Muscle of leg (tissue), 16 donors: ENCODE results near the gene MPO. TPM values are rescaled to one million over a fixed set of nuclear protein-coding genes. Genes with fewer than 3 reads are reported as not detected.

Experiments
- DNase-seq: peaks from one replicate; pipeline ENCODE4 v3.0.0; 2013
- H3K27ac ChIP-seq: one replicate; pipeline ENCODE4 v1.5.1; 2013; ENCODE audit warnings: mild to moderate bottlenecking, low read length, control low read depth
- H3K27me3 ChIP-seq: one replicate; pipeline ENCODE4 v1.6.1; 2013; ENCODE audit warnings: low read length; ENCODE audit not compliant: control insufficient read depth, insufficient read depth
- H3K36me3 ChIP-seq: one replicate; pipeline ENCODE4 v1.6.1; 2013; ENCODE audit warnings: low read length; ENCODE audit not compliant: control insufficient read depth, insufficient read depth
- H3K4me1 ChIP-seq: one replicate; pipeline ENCODE4 v1.6.1; 2013; ENCODE audit warnings: low read length; ENCODE audit not compliant: control insufficient read depth, insufficient read depth
- H3K4me3 ChIP-seq: one replicate; pipeline ENCODE4 v1.5.1; 2013; ENCODE audit warnings: low read length, control low read depth
- H3K9me3 ChIP-seq: replicated peaks from 2 replicates; pipeline ENCODE4 v1.6.1; 2013; ENCODE audit warnings: low read depth, low read length; ENCODE audit not compliant: control insufficient read depth
- WGBS: methylation state at CpG from one replicate; pipeline ENCODE4 v1.1.5; 2013; ENCODE audit warnings: missing lambda C conversion rate; ENCODE audit not compliant: insufficient coverage; 5-methylcytosine and 5-hydroxymethylcytosine counted together
- long read RNA-seq, 11 donors: transcript quantifications; one replicate each; lab custom pipeline, GENCODE V29; 2026
- polyA plus RNA-seq, 8 donors: library from polyadenylated mRNA; unstranded; fragments of 120-200 nt; gene quantifications; one replicate each; pipeline versions ENCODE4 v1.2.1 to v1.2.3, GENCODE V29; 2013; ENCODE audit warnings: inconsistent platforms in 1 of 8, low replicate concordance in 1 of 8; ENCODE audit not compliant: insufficient read length in 8 of 8, insufficient read depth in 1 of 8
- total RNA-seq: library from RNA; stranded (reverse); fragments of 120-200 nt; gene quantifications from one replicate; pipeline ENCODE4 v1.2.4, GENCODE V29; 2013

MPO gene
- total RNA-seq (2.3 TPM), polyA plus RNA-seq (10 to 100 TPM in 5 of 8 donors, 1 to 10 TPM in 3; 7.2 to 20.0 (median 11.0) TPM)
- long read RNA-seq, donor 1, partial matches to known transcripts: 0 of 1 reads
- long read RNA-seq, donor 1, other reads (novel, unspliced or antisense): 0 of 1 reads
- long read RNA-seq, donor 2: 0 reads
- long read RNA-seq, donor 3, partial matches to known transcripts: 0 of 4 reads
- long read RNA-seq, donor 3, other reads (novel, unspliced or antisense): 0 of 4 reads
- long read RNA-seq, donor 4, partial matches to known transcripts: 0 of 2 reads
- long read RNA-seq, donor 4, other reads (novel, unspliced or antisense): 0 of 2 reads
- long read RNA-seq, donor 5, partial matches to known transcripts: 0 of 3 reads
- long read RNA-seq, donor 5, other reads (novel, unspliced or antisense): 0 of 3 reads
- long read RNA-seq, donor 6, partial matches to known transcripts: 0 of 3 reads
- long read RNA-seq, donor 6, other reads (novel, unspliced or antisense): 0 of 3 reads
- long read RNA-seq, donor 7, partial matches to known transcripts: 0 of 3 reads
- long read RNA-seq, donor 7, other reads (novel, unspliced or antisense): 0 of 3 reads
- long read RNA-seq, donor 8, partial matches to known transcripts: 0 of 1 reads
- long read RNA-seq, donor 8, other reads (novel, unspliced or antisense): 0 of 1 reads
- long read RNA-seq, donor 9: 0 reads
- long read RNA-seq, donor 10, partial matches to known transcripts: 0 of 3 reads
- long read RNA-seq, donor 10, other reads (novel, unspliced or antisense): 0 of 3 reads
- long read RNA-seq, donor 11: 0 reads

DNA sequence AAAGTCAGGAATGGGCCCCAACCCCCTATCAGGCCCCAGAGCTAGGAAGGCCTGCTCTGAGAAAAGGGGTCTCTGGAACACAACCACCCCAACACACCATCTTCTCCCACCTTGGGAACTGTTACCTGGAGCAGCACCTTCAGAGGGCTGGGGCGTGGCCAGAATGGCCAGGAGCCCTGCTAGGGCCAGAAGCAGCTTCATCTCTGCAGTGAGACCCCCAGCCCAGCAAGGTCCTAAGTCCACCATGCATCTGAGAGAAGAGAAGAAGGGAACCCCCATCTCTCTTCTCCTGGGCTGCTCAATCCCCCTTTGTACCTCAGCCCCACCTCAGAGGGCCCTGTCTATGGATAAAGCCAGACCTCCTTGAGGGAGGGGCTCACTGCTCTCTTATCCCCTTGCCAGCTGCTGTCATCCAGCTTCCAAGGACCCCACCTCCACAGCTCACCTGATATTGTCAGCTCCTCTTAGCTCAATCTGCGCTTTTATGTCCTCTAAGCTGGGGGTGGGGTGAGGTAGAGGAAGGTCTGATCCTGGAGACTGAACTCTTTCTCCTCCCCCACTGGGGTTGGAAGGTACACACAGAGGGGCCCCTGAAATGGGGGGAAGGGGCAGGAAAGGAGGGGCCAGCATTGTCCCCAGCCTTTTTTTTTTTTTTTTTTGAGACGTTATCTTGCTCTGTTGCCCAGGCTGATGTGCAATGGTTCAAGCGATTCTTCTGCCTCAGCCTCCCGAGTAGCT, at the start of gene MPO:
Gene MPO (minus strand): TSS at position 456 of the 738 bp plus-strand sequence. CDS start 177 bp downstream, at position 279.
- H3K27ac ChIP-seq: peak within 1 kb of the TSS; percentile 74
- H3K27me3 ChIP-seq: peaks cover 10% of the 10 kb centered on the region

GRCh38 chr17:58329810-58330537, 49.2 kb upstream of the MPO start:
- Histone ChIP-seq H3K4me1 (peaks cover 11% of the 10 kb centered on the region), H3K9me3 (no peaks in the 10 kb centered on the region), H3K4me3 (peak overlapping the region; percentile 45), H3K27me3 (peaks cover 24% of the 10 kb centered on the region), H3K27ac (no peak overlapping the region), H3K36me3 (no peaks in the 10 kb centered on the region)
- no peak for DNase-seq
- 75% methylated on average over 2 of the region's 4 CpGs for WGBS

More for the DNA sequence above, at the start of gene MPO:
- DNase-seq: no peak
- no peak within 1 kb of the TSS for H3K4me3 ChIP-seq
- 83% methylated on average over 1 of the region's 5 CpGs for WGBS
- no peaks in the 10 kb centered on the region for H3K36me3 ChIP-seq
- no peaks in the 10 kb centered on the region for H3K9me3 ChIP-seq
- peaks cover 34% of the 10 kb centered on the region for H3K4me1 ChIP-seq

- Histone ChIP-seq H3K27ac (no peak overlapping the region), H3K4me3 (no peak overlapping the region), H3K36me3 (no peaks in the 10 kb centered on the region), H3K9me3 (no peaks in the 10 kb centered on the region), H3K27me3 (peaks cover 31% of the 10 kb centered on the region), H3K4me1 (peaks cover 11% of the 10 kb centered on the region)
- DNase-seq: peak; percentile 57
- WGBS: 23% methylated on average over 9 of the region's 16 CpGs
Observed at GRCh38 chr17:58329035-58329809, 48.5 kb upstream of the MPO start.

GRCh38 chr17:58328195-58329034, 47.7 kb upstream of the MPO start, which contains the start of gene TSPOAP1:
TSPOAP1 (minus strand) TSS chr17:58328795; CDS start chr17:58327920, 875 bp downstream.
- DNase-seq: no peak
- Histone ChIP-seq H3K27ac (no peak within 1 kb of the TSS), H3K36me3 (no peaks in the 10 kb centered on the region), H3K27me3 (peaks cover 38% of the 10 kb centered on the region), H3K4me1 (peaks cover 16% of the 10 kb centered on the region), H3K9me3 (no peaks in the 10 kb centered on the region), H3K4me3 (no peak within 1 kb of the TSS)
- WGBS: 25% methylated on average over 14 of the region's 23 CpGs

GRCh38 chr17:58327363-58328194, 46.8 kb upstream of the MPO start:
- no peaks in the 10 kb centered on the region for H3K9me3 ChIP-seq
- no peak overlapping the region for H3K27ac ChIP-seq
- WGBS: 68% methylated on average over 15 of the region's 19 CpGs
- no peaks in the 10 kb centered on the region for H3K36me3 ChIP-seq
- no peak overlapping the region for H3K4me3 ChIP-seq
- H3K27me3 ChIP-seq: peaks cover 46% of the 10 kb centered on the region
- DNase-seq: no peak
- H3K4me1 ChIP-seq: peaks cover 16% of the 10 kb centered on the region

DNA sequence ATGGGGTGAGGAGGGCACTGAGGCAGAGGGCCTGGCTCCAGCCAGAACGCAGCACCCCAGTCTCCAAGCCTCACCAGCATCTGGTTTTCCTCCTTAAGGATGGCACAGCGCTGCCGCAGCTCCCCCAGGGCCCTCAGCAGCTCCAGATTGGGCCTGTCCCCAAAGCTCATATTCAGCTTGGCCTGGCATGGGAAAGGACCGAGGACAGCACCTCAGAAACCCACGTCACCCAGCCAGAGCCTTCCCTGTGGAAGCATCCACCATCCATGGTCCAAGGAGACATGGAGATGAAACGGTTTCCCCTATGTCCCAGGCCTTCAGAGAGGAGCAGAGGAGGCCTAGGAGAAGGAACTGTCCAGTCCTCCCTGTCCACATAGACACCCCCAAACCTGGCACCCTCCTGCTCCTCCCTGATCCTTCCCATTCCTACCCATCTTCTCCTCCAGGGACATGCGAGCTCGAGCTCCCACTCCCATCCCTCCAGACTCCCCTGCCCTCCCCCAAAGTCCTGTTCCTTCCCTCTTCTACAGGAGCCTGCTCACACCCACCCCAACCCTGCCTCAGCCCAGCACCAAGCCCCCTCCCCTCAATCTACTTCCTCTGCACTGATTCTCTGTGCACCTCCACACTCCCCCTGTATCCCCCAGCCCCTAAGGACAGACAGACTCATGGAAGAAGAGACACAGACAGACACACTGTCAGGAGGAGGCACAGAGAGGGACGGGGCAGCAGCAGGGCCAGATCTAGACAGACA, 46.1 kb upstream of the MPO start:
- WGBS: 83% methylated on average over 9 of the region's 9 CpGs
- no peaks in the 10 kb centered on the region for H3K36me3 ChIP-seq
- DNase-seq: no peak
- H3K4me3 ChIP-seq: no peak overlapping the region
- H3K4me1 ChIP-seq: peaks cover 16% of the 10 kb centered on the region
- no peaks in the 10 kb centered on the region for H3K9me3 ChIP-seq
- H3K27ac ChIP-seq: no peak overlapping the region
- H3K27me3 ChIP-seq: peaks cover 46% of the 10 kb centered on the region

DNA sequence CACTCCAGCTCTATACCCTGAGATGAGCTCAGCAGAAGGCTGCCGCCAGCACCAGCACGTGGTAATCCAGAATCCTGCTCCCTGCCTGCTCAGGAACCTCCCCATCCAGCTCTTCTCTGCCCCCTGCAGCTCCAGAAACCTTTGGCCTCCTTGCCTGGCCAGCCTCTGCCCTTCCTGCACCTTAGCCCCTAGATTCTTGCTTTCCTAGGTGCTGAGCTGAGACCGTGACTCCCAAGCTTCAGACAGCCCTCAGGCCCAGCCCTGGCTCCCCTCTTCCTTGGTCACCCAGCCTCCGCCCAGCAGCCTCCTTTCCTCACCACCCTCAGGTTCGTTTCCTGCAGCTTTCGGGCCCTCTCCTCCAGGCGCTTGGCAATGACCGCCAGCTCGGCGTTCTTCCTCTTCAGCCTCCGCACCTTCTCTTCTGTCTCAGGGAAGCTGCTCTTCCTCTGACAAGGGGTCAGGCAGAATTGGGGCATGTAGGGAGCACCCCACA, 45.3 kb upstream of the MPO start:
- no peaks in the 10 kb centered on the region for H3K36me3 ChIP-seq
- H3K27ac ChIP-seq: no peak overlapping the region
- no peak for DNase-seq
- H3K9me3 ChIP-seq: no peaks in the 10 kb centered on the region
- H3K4me1 ChIP-seq: peaks cover 16% of the 10 kb centered on the region
- peaks cover 46% of the 10 kb centered on the region for H3K27me3 ChIP-seq
- H3K4me3 ChIP-seq: no peak overlapping the region
- 69% methylated on average over 6 of the region's 11 CpGs for WGBS
